GM18870 (cell line): ENCODE results near the gene ZNF587.
"Not testable (repeated sequence)": the region's sequence is repeated elsewhere in the genome, so short reads cannot be mapped to it uniquely, and the experiment has no call there.

Experiments
- ATAC-seq: cut with Tn5 transposase; IDR thresholded peaks from one replicate; pipeline ENCODE4 v1.9.1; 2021; ENCODE audit warnings: moderate library complexity; ENCODE audit not compliant: unreplicated experiment

ZNF587 gene

DNA sequence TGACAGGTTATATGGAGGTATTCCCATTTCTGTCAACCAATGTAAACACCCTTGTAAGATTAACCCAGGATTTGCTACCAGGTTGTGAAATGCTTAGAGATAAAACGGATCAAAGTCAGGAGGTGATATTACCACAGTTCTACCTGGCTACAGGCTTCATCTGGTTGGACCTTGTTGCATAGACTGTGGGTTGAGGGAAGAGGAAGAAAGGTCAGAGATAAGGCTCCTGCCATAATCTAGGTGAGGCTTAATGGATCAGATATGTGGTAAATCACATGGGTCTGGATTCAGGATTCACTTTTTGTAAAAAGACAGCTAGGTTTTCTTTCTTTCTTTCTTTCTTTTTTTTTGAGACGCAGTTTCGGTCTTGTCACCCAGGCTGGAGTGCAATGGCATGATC, 28.2 kb upstream of the ZNF587 start:
- ATAC-seq = not testable (repeated sequence)

DNA sequence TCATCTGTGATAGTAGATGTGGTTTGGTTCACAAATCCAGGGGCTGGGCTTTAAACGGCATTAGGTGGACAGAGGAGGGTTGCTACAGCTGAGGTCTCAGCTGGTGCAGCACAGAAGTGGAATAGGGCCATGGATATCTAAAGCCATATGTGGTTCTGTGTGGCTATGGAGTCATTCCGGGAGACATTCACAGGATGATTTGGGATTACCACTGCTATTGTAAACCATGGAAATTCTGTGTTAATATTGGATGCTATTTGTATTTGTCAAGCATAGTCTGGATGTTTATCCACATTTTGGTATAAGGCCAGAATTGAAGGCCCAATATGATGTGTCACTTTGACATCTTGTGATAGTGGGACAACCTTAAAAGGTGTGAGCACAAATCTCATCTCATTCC, 26.5 kb upstream of the ZNF587 start:
- ATAC-seq = not testable (repeated sequence)

GRCh38 chr19:57823608-57824007, 26.1 kb upstream of the ZNF587 start:
- not testable (repeated sequence) for ATAC-seq

DNA sequence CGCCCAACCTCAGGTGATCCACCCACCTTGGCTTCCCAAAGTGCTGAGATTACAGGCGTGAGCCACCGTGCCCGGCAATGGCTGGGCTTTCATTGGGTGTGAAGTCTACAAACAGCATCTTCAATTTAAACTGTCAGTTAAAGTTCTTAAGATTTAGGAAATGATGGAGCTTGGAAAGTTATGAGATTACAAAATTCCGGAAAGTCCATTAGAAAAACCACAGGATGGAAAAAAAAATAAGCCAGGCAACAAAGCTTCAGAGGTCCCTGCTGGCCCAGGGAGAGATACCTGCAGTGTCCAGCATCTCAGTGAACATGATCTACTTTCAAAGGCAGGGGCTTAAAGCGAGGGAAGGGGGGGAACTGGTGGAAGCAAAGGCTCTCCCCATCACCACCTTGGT, 24.1 kb upstream of the ZNF587 start:
- no peak for ATAC-seq

DNA sequence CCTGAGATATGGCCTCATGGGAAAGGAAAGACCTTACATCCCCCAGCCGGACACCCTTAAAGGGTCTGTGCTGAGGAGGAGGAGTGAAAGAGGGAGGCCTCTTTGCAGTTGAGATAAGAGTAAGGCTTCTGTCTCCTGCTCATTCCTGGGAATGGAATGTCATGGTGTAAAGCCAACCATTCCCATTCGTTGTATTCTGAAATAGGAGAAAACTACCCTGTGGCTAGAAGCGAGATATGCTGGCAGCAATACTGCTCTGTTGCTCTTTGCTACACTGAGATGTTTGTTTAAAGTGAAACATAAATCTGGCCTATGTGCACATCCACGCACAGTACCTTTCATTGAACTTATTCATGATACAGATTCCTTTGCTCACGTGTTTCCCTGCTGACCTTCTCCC, 20.3 kb upstream of the ZNF587 start:
- ATAC-seq = no peak

DNA sequence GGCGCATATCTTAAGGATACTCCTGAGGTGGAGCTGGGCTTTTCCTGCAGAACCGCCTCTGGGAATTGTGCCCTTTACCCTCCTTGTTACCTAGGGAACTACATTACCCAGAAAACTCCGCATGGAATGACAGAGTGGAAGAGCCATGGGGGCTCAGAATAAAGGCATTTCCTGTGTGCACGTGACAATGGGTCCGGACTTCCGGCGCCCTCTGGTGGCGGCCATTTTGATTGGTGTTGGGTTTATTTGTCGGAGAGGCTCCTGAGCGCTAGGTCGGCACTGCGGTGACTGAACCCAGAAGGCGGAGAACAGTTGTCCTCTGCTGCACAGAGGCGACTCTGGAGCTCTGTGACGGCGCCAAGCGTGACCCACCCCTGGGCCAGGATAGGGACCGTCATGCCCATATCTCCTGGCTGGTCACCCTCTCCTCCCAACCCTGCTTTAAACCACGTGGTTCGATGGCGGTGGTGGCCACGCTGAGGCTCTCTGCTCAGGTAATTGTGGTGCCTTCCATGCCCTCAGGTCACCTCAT, 19.5 kb upstream of the ZNF587 start, which contains the start of gene ZNF587B:
TSS of gene ZNF587B (plus strand) at position 229 of the 532 bp plus-strand sequence. CDS start at position 459, 230 bp downstream.
- ATAC-seq = no peak

- ATAC-seq = not testable (repeated sequence)
These were observed 12.7 kb upstream of the ZNF587 start for GRCh38 chr19:57836991-57837390.

- not testable (repeated sequence) for ATAC-seq
These were observed 11.0 kb upstream of the ZNF587 start for GRCh38 chr19:57838622-57839191.

DNA sequence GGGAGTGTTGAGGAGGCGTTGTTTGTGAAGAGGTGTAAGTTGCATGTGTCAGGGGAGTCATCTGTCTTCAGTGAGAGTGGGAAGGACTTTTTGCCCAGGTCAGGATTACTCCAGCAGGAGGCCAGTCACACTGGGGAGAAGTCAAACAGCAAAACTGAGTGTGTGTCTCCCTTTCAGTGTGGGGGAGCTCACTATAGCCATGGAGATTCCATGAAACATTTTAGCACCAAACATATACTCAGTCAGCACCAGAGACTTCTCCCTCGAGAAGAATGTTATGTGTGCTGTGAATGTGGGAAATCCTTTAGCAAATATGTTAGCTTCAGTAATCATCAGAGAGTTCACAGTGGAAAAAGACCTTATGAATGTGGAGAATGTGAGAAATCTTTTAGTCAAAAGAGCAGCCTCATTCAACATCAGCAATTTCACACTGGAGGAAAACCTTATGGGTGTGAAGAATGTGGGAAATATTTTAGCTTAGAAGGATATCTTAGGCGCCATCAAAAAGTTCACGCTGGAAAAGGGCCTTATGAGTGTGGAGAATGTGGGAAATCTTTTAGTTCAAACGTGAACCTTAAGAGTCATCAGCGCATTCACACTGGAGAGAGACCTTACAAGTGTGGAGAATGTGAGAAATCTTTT, 8.4 kb upstream of the ZNF587 start:
- ATAC-seq = no peak

DNA sequence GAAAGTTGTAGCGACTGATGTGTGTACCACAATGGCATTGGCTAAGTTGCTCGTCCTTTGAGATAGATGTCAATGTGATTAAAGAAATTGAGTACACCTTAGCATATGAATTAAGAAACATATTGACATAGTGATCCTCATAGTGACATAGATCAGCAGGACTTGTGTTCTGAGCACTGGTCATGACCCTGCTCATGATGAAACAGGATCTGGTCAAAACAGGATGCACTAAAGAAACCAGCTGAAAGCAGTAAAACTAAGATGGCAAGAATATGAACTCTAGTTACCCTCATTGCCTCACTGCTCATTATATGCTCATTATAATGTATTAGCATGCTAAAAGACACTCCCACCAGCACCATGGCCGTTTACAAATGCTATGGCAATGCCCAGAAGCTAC, 2.5 kb upstream of the ZNF587 start:
- not testable (repeated sequence) for ATAC-seq

GRCh38 chr19:57849162-57849665, 445 bp upstream of the ZNF587 start:
- ATAC-seq = peak; percentile 18

DNA sequence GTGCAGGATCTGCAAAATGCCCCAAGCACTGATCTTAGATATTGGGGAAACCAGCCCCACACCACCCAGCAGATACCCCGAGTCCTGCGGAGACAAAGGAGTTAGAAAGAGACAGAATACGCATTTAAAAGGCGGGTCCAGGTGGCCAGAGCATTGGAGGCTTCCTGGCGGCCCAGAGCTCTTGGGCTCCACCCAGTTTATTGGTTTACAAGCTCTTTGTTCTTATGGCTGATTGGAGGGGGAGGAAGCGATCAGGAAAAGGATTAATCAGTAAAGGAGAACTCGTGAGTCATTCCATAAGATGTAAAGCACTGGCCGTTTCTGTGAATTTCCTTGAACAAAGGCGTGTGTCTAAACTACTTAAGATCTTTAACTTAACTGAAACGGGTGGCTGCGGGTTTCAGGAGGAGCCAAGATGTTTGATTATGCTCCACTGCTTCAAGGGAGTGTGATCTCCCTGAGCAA, 926 bp downstream of the ZNF587 start:
- ATAC-seq = no peak

DNA sequence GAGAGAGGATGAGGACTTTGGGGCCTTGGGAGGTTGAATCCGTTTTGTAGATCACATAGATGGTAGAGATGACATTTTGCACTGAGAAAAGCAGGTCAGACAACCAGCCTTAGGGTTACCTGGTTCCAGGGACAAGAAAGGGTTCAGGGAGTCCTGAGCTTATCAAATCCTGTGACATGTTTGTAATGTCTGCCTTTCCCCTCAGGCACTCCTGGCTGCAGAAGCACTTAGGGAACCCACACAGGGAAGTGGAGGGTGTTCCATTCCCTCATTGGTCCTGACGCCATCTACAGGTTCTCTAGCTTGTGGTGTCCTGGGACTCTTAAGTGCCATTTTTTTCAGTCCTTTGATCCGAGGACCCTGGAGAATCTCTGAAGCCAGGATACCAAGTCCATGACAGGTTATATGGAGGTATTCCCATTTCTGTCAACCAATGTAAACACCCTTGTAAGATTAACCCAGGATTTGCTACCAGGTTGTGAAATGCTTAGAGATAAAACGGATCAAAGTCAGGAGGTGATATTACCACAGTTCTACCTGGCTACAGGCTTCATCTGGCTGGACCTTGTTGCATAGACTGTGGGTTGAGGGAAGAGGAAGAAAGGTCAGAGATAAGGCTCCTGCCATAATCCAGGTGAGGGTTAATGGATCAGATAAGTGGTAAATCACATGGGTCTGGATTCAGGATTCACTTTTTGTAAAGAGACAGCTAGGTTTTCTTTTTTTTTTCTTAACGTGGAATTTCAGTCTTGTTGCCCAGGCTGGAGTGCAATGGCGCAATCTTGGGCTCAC, 2.3 kb downstream of the ZNF587 start:
- not testable (repeated sequence) for ATAC-seq

- not testable (repeated sequence) for ATAC-seq
These were observed 4.5 kb downstream of the ZNF587 start for GRCh38 chr19:57854117-57854516.

DNA sequence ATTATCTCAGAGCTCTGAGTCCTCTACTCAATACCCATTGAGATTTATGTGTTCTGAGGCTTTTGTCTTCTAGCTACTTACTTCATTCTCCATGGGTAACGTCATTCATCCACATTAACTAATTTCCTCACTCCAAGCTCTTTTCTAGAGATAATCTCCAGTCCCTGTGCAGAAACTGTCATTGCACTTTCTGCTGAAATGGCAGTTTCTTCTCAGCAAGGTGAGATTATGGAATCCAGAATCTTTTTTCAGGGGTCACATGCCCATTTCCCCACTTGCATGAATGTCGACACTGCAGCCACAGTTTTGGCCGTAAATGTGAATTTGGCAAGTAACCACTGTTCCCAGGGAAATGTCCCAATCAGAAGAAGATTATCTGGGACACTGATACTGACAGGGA, 12.7 kb downstream of the ZNF587 start:
- not testable (repeated sequence) for ATAC-seq

- ATAC-seq = no peak
These were observed 18.3 kb downstream of the ZNF587 start for GRCh38 chr19:57867868-57868492.

DNA sequence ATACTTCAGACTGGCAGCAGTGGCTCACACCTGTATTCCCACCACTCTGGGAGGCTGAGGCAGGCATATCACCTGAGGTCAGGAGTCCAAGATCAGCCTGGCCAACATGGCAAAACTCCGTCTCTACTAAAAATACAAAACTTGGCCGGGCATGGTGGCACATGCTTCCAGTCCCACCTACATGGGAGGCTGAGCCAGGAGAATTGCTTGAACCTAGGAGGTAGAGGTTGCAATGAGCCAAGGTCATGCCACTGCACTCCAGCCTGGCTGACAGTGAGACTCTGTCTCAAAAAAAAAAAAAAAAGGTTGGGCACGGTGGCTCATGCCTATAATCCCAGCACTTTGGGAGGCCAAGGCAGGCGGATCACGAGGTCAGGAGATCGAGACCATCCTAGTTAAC, 20.0 kb downstream of the ZNF587 start:
- not testable (repeated sequence) for ATAC-seq

GRCh38 chr19:57870225-57870624, 20.6 kb downstream of the ZNF587 start:
- no peak for ATAC-seq

DNA sequence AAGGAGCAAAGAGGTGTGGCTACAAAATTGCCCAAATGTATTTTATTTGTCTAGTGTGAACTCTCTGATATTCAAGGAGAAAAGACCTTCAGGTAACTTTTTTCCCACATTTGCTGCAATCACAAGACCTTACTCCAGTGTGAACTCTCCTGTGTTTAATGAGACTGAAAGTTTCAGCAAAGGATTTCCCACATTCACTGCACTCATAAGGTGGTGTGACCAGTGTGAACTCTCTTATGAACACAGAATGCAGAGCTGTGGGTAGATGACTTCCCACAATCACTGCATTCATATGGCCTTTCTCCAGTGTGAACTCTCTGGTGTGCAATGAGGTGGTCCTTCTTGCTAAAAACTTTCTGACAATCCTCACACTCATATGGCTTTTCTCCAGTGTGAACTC, 22.8 kb downstream of the ZNF587 start:
- ATAC-seq = no peak

GRCh38 chr19:57873883-57874799, 24.5 kb downstream of the ZNF587 start:
- ATAC-seq = not testable (repeated sequence)
